Stimulated activated CD4-positive, alpha-beta T cell treated with anti-CD3 and anti-CD28 coated beads, Interleukin-1b, Interleukin-23, amount 100 ng/mL, for 24 hours (primary cell): Measurements from ENCODE around the gene SH3PXD2B.
A peak's percentile ranks its signal among the peaks of the same experiment; 100 is the strongest.
"Not testable (repeated sequence)": the region's sequence is repeated elsewhere in the genome, so short reads cannot be mapped to it uniquely, and the experiment has no call there.

ENCODE experiments used
- DNase-seq, 4 experiments: peaks; one replicate each; pipeline ENCODE4 v3.0.0-alpha.2; 2020; ENCODE audit warnings: low read depth in 4 of 4, low spot score in 1 of 4

The SH3PXD2B gene

GRCh38 chr5:172420235-172420939 is 33.9 kb downstream of the SH3PXD2B start:
- DNase-seq: no peak

GRCh38 chr5:172418862-172419814 is 35.2 kb downstream of the SH3PXD2B start:
- no peak for DNase-seq

- no peak for DNase-seq
These were observed 36.2 kb downstream of the SH3PXD2B start for GRCh38 chr5:172417983-172418630.

GRCh38 chr5:172417130-172417841 is 37.0 kb downstream of the SH3PXD2B start:
- DNase-seq: no peak

GRCh38 chr5:172415362-172416275 is 38.7 kb downstream of the SH3PXD2B start:
- no peak for DNase-seq

- DNase-seq: no peak
These were observed 39.6 kb downstream of the SH3PXD2B start for GRCh38 chr5:172414531-172415361.

- DNase-seq: no peak
These were observed 40.6 kb downstream of the SH3PXD2B start for GRCh38 chr5:172413601-172414171.

GRCh38 chr5:172412724-172413286 is 41.5 kb downstream of the SH3PXD2B start:
- peak in 1 of 4 experiments; percentile 2 for DNase-seq

GRCh38 chr5:172411484-172412072 is 42.7 kb downstream of the SH3PXD2B start:
- peak in 1 of 4 experiments; percentile 50 for DNase-seq

GRCh38 chr5:172410662-172411483 is 43.5 kb downstream of the SH3PXD2B start:
- no peak for DNase-seq

GRCh38 chr5:172410160-172410559 is 44.2 kb downstream of the SH3PXD2B start:
- no peak for DNase-seq

GRCh38 chr5:172409477-172409876 is 44.8 kb downstream of the SH3PXD2B start:
- not testable (repeated sequence) for DNase-seq

GRCh38 chr5:172407822-172408221 is 46.5 kb downstream of the SH3PXD2B start:
- no peak for DNase-seq

- DNase-seq: no peak
These were observed 47.1 kb downstream of the SH3PXD2B start for GRCh38 chr5:172407241-172407691.

GRCh38 chr5:172405226-172406107 is 48.9 kb downstream of the SH3PXD2B start:
- DNase-seq: no peak

- no peak for DNase-seq
These were observed 49.6 kb downstream of the SH3PXD2B start for GRCh38 chr5:172404746-172405145.
